ENCODE results near the gene ARHGAP5. TPM values are rescaled to one million over a fixed set of nuclear protein-coding genes. Genes with fewer than 3 reads are reported as not detected.

The ARHGAP5 gene
- total RNA-seq, 1 experiment from 2014 or later: 63.0 TPM

DNA sequence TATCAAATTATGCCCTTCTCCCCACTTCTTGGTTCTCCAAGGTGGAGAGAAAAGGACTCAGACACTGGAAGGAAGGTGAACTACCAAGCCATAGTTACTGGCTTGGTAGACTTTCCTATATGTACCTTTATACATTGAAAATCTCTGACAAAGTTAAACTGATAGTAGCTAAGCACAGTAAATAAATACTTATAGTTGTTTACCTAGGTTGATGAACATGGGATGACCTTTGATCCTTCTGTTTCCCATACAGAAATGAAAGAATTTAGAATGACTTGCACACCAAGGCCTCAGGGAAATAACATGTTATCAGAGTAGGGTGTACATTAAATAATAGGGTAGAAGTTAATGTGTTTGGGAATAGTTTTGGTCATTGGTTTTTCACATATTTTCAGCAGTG, 6.7 kb downstream of the ARHGAP5 start:
- BruUV-seq (replicated peaks): no TSS peak

GRCh38 chr14:32085182-32085844, 8.2 kb downstream of the ARHGAP5 start:
- DNase-seq (ENCODE audit: low read depth, low spot score) (no peak), ATAC-seq (no peak)
- Histone ChIP-seq H3K9me3 (ENCODE audit: control insufficient read depth, insufficient read depth, low read depth, low read length) (no peaks in the 10 kb centered on the region), H3K27ac (ENCODE audit: low read length) (no peak overlapping the region), H3K4me1 (ENCODE audit: control insufficient read depth, insufficient read depth, low read length) (peaks cover 41% of the 10 kb centered on the region), H3K4me3 (ENCODE audit: low read depth in 2 of 2, low read length in 2 of 2) (no peak overlapping the region), H3K36me3 (ENCODE audit: control insufficient read depth, insufficient read depth, low read length) (peaks cover 2% of the 10 kb centered on the region; the same call in 1 of the 2 replicates), H3K27me3 (ENCODE audit: control insufficient read depth, insufficient read depth, low read length) (no peaks in the 10 kb centered on the region)
- in situ Hi-C loops (cut with HindIII; ENCODE audit: low pct_unique_long_range_greater_than_20kb, low sequenced_read_pairs) (no loop called here), intact Hi-C loops (cut with micrococcal nuclease; ENCODE audit: unreplicated experiment) (no loop called here)
- ChIA-PET POLR2A (no interaction called here), CTCF (no interaction called here)
- TF ChIP-seq, protein P1, sequence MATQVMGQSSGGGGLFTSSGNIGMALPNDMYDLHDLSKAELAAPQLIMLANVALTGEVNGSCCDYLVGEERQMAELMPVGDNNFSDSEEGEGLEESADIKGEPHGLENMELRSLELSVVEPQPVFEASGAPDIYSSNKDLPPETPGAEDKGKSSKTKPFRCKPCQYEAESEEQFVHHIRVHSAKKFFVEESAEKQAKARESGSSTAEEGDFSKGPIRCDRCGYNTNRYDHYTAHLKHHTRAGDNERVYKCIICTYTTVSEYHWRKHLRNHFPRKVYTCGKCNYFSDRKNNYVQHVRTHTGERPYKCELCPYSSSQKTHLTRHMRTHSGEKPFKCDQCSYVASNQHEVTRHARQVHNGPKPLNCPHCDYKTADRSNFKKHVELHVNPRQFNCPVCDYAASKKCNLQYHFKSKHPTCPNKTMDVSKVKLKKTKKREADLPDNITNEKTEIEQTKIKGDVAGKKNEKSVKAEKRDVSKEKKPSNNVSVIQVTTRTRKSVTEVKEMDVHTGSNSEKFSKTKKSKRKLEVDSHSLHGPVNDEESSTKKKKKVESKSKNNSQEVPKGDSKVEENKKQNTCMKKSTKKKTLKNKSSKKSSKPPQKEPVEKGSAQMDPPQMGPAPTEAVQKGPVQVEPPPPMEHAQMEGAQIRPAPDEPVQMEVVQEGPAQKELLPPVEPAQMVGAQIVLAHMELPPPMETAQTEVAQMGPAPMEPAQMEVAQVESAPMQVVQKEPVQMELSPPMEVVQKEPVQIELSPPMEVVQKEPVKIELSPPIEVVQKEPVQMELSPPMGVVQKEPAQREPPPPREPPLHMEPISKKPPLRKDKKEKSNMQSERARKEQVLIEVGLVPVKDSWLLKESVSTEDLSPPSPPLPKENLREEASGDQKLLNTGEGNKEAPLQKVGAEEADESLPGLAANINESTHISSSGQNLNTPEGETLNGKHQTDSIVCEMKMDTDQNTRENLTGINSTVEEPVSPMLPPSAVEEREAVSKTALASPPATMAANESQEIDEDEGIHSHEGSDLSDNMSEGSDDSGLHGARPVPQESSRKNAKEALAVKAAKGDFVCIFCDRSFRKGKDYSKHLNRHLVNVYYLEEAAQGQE (IDR thresholded peaks at IDR 0.05; ENCODE audit: insufficient read depth in 1 of 2, low read depth in 2 of 2, low read length in 1 of 2): no peak
- TF ChIP-seq POLR2AphosphoS5 (IDR thresholded peaks at IDR 0.05; ENCODE audit: low read depth, low read length): no peak
- no peak for TF ChIP-seq SIN3A (IDR thresholded peaks at IDR 0.05; ENCODE audit: borderline replicate concordance, insufficient read depth, low read depth, low read length)
- TF ChIP-seq TCF7L2 (IDR thresholded peaks at IDR 0.05; ENCODE audit: low read depth, low read length): no peak
- no peak for TF ChIP-seq CTCF (IDR thresholded peaks at IDR 0.05)
- BruUV-seq (replicated peaks): no TSS peak

More for the DNA sequence above, 6.7 kb downstream of the ARHGAP5 start:
- peaks cover 43% of the 10 kb centered on the region for H3K4me1 ChIP-seq (ENCODE audit: control insufficient read depth, insufficient read depth, low read length)
- ATAC-seq (no peak), DNase-seq (ENCODE audit: low read depth, low spot score) (no peak)
- H3K9me3 ChIP-seq (ENCODE audit: control insufficient read depth, insufficient read depth, low read depth, low read length): no peaks in the 10 kb centered on the region
- TF ChIP-seq POLR2AphosphoS5 (IDR thresholded peaks at IDR 0.05; ENCODE audit: low read depth, low read length) (no peak), TCF7L2 (IDR thresholded peaks at IDR 0.05; ENCODE audit: low read depth, low read length) (no peak), CTCF (IDR thresholded peaks at IDR 0.05) (no peak), SIN3A (IDR thresholded peaks at IDR 0.05; ENCODE audit: borderline replicate concordance, insufficient read depth, low read depth, low read length) (no peak)
- POLR2A ChIA-PET: no interaction called here
- H3K27me3 ChIP-seq (ENCODE audit: control insufficient read depth, insufficient read depth, low read length): no peaks in the 10 kb centered on the region
- in situ Hi-C loops (cut with HindIII; ENCODE audit: low pct_unique_long_range_greater_than_20kb, low sequenced_read_pairs): no loop called here
- no peak overlapping the region for H3K27ac ChIP-seq (ENCODE audit: low read length)
- H3K36me3 ChIP-seq (ENCODE audit: control insufficient read depth, insufficient read depth, low read length): no peaks in the 10 kb centered on the region
- intact Hi-C loops (cut with micrococcal nuclease; ENCODE audit: unreplicated experiment): no loop called here
- H3K4me3 ChIP-seq (ENCODE audit: low read depth in 2 of 2, low read length in 2 of 2): no peak overlapping the region
- CTCF ChIA-PET: no interaction called here

Measured in Panc1 (cell line).